ENCODE results near the gene DSTN.

GRCh38 chr20:17587824-17588223, 17.9 kb downstream of the DSTN start:
- TF ChIP-seq CTCF (IDR thresholded peaks at IDR 0.05; ENCODE audit: extremely low read depth in 1 of 2, insufficient read depth in 1 of 2, low read depth in 1 of 2, low read length in 2 of 2) (no peak), POLR2AphosphoS5 (IDR thresholded peaks at IDR 0.05; ENCODE audit: insufficient read depth, low read depth, low read length) (no peak), POLR2A (IDR thresholded peaks at IDR 0.05; ENCODE audit: low read depth, low read length) (no peak), EZH2 (IDR thresholded peaks at IDR 0.05; ENCODE audit: borderline replicate concordance, low read depth, low read length, severe bottlenecking) (no peak), MAX (IDR thresholded peaks at IDR 0.05; ENCODE audit: insufficient read depth, insufficient read length) (no peak), MYC (IDR thresholded peaks at IDR 0.05; ENCODE audit: low read depth, low read length) (no peak), JUN (IDR thresholded peaks at IDR 0.05; ENCODE audit: borderline replicate concordance, insufficient read depth, insufficient read length, low read depth) (no peak)

Data from endothelial cell of umbilical vein (primary cell).